Measurements from ENCODE around the gene ADORA1.
A peak's percentile ranks its signal among the peaks of the same experiment; 100 is the strongest.

ADORA1 gene

DNA sequence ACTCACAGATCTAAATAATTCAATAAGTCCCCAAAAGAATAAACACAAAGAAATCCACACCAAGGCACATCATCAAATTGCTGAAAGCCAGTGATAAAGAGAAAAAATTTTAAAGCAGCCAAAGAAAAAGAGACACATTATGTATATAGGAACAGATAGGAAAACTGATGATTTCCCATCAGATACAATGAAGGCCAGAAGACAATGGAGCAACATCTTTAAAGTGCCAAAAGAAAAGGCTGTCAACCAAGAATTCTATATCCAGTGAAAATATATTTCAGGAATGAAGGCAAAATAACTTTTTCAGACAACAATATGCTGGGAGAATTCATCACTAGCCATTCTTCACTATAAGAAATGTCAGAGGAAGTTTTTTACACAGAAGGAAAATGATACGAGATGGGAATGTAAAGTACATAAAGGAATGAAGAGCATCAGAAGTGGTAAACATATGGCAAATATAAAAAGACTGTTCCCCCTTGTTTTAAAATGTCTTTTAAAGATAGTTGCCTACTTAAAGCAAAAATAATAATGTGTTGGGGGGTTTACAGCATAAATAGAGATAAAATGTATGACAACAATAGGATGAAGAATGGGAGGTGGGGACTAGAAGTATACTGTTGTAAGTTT lies 32.4 kb upstream of the ADORA1 start:
- no peak for DNase-seq

DNA sequence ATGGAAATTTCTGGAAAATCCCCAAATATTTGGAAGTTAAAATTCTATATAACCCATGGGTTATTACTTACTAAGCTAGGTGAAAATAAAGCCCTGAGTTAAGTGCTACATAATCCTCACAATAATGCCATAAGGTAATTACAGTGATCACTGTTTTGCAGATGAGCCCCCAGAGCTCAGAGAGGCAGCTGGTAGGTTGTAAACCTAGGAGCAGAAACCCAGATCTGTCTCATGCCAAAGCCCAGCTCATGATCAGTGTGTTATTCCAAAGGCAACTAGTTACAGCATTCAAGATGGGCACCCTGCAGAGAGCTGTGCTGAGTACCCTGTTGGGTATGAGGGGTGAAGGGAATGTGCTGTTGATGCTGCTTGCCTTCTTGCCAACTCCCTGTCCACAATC lies 31.0 kb upstream of the ADORA1 start:
- DNase-seq, result no peak

GRCh38 chr1:203097001-203097400 lies 30.5 kb upstream of the ADORA1 start:
- DNase-seq, result no peak

GRCh38 chr1:203098445-203098844 lies 29.1 kb upstream of the ADORA1 start:
- DNase-seq, result no peak

DNA sequence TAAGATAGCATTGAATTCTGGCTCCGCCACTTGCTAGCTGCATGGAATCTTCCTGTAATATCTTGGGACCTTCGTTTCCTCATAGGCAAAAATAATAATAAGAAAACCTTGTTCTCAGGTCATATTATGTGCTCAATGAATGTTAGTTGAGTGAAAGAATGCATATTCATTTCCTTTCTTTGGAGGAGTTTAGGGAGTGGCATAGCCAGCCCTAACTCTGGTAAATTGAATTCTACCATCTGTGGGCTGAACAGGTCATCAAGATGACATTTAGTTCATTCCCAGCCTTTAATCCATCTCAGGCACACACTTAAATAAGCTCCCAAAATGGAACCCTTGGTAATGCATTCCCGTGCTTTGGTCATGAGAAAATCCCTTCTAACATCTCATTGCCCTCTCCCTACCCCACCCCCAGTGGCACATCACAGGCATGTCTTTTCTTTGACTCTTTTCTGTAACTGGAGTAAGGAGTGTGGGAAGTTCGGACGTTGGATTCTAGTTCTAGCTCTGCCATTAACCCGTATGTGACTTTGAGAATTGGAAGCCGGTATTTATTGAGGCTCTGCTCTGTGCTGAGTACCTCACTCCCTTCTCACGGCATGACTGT lies 28.5 kb upstream of the ADORA1 start:
- DNase-seq, result no peak

DNA sequence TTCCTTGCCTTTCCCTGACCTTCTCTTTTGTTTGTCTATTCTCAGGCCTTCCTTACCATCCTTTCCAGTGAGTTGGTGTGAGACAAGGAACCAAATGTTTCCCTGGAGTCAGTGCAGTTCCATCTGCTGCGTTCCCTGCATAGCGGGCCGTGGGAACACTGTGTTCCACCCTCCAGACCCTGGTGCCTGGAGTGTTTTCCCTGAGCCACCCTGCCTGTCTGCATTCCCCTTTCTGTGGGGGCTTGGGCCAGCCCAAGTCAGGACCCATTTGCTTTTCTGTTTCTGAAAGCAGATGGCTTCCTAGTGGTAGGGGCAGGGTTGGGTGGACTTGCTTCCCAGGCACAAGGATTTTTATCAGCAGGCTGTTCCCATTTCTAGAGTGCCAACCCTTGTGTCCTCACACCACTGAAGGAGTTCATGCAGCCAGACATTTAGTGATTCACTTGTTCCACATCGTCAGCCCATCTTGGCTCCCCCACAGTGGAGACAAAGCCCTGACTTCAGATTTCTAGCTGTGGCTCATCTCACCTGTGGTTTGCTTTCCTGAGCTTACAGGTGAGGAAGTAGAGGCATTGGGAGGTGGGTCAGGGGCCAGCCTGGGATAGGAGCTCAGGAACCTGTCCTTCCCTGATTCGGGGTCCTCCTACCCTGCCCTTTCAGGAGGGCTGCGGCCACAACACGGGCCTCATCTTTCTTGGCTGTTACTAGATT lies 27.6 kb upstream of the ADORA1 start:
- no peak for DNase-seq

- no peak for DNase-seq
Measured at GRCh38 chr1:203100516-203100869, 27.0 kb upstream of the ADORA1 start.

- no peak for DNase-seq
Measured at GRCh38 chr1:203101813-203102634, 25.5 kb upstream of the ADORA1 start.

- DNase-seq, result no peak
Measured at GRCh38 chr1:203103216-203103615, 24.3 kb upstream of the ADORA1 start.

DNA sequence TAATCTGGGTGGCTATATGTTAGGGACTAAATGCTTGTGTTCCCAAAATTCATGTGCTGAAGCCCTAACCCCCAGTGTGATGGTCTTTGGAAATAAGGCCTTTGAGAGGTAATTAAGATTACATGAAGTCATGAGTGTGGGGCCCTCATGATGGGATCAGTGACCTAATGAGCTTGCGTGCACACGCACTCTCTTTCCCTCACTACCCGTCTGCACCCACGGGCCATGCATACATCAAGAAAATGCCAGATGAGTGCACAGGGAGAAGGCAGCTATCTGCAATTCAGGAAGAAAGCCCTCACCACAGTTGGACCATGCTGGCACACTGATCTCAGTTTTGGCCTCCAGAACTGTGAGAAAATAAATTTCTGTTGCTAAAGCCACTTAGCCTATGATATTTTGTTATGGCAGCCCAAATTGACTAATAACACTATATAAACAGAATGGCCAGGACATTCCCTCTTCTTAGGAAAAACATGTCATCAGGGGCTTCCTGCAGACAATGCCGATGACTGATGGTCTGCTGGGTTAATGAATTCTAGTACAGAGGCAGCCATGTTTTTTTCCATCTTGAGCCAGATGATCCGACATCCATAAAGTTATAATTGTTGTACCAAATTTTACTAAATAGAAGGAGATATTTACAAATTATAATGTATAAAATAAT lies 23.6 kb upstream of the ADORA1 start:
- no peak for DNase-seq

DNA sequence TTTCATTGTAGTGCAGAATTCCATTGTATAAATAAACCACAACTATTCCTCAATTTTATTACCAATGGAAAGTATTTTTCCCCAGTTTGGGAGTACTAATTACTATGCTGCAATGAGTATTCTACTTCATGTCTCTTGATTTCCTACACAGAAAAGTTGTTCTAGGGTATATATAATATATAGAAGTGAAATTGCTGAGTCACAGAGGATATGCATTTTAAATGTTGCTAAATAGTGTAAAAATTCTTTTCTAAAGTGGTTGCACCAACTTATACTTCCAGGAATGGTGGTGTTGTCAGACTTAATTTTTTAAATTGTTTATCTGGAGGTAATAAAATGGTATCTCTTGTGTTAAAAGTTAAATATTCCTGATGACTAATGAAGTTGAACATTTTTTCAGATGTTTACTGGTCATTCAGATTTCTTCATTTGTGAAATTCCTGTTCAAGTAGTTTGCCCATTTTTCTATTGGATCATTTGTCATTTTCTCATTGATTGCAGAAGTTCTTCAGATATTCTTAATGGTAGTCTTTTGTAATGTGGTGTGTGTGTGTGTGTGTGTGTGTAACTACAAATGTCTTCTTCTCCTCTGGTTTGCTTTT lies 22.6 kb upstream of the ADORA1 start:
- no peak for DNase-seq

- no peak for DNase-seq
Measured at GRCh38 chr1:203112475-203112874, 15.1 kb upstream of the ADORA1 start.

DNA sequence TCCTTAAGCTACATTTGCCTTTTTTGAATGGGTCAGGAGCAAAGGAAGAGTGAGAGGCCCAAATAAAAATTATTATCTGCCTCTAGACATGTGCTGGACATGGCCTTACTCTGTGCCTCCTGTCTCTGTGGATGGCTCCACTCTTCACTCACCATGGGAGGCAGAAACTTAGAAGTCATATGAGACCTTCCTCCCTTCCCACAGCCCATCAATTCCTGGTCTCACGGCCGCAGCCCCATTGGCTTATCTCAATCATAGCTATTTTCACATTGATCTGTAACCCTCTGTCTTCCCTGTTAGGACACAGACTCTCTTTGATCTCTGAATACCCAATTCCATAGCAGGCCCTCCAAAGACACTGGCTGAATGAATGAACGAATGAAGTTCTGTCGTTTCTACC lies 14.2 kb upstream of the ADORA1 start:
- no peak for DNase-seq

GRCh38 chr1:203114202-203114601 lies 13.3 kb upstream of the ADORA1 start:
- no peak for DNase-seq

- no peak for DNase-seq
Measured at GRCh38 chr1:203116091-203116820, 11.3 kb upstream of the ADORA1 start.

DNA sequence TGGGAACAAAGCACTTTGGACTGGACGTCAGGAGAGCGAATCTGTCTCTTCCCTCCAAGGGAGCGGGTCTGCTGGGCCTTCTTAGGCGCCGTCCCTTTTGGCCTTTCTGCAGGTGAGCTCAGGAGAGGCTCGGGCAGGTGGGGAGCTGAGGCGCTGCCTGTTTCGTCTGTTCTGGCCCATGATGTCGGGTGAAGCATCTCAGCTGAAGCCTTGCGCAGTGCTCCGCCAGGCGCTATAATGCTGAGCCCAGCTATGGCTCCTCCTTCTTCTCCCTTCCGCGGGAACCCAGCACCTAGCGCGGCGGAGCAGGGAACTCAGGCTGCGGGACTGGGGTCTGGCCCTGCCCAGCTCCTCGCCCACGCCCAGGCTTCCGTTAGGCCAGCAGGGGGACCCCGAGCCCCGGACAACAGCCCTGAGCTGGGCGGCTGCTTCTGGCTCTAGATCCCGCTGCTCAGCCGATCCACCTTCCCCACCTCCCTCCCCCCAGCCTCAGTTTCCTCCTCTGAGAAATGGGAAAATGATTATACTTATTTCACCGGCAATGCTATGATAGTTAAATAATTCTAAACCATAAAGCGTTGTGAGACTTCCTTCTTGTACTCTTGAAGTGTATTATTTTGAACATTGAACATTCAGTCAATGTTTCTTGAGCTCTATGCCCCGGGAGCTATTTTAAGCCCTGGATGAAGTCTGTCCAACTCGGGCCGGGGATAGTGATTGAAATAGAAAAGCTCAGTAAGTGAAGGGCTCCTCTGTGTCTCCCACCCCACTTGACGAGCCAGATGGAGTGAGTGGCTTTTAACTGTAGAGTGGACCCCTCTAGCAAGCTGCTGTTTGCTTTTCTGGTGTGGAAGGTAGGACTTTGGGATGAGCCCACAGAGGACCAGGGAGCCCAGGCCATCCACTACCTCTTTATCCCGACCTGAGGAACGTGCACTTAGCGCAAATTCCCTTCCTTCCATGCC lies 9.6 kb upstream of the ADORA1 start:
- DNase-seq, result peak; percentile 25

DNA sequence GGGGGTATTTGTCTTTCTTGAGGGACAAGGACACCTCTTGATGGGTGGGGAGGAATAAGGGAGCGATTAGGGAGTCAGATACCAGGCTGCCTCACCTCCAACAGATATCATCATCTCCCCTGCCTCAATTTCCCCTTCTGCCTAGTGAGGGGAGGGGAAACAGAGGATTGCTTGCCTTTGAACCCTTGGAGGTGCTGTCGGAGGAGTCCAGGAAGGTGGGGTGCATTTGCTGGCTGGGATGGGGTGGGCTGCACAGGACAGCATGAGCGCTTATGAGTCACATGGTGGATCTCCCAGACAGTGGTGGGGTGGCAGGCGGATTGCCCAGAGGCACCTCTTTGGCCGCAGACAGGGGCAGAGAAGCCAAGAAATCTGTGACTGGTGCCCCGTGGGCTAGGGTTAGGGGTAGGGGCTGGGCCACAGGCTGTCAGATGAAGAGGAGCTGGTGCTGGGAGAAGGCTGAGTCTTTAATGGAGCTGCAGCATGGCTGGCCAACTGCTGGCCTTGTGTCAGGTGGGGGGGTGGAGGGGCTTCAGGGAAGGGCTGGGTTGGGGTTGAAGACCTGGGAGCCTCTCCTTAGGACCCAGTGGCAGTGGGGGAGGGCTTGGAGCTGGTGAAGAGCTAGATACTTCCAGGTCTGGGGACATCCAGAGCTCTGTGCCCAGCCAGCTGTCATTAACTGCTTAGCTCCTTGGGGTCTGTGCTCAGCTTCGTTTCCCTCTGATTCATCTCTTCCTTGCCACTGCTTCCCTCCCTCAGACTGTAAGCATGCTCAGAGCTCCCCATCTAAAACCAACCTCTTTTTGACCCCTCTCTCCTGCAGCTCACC lies 7.0 kb upstream of the ADORA1 start:
- no peak for DNase-seq

- no peak for DNase-seq
Measured at GRCh38 chr1:203121186-203122015, 6.1 kb upstream of the ADORA1 start.

GRCh38 chr1:203122159-203122558 lies 5.4 kb upstream of the ADORA1 start:
- DNase-seq, result no peak
